HG02623 (cell line): Measurements from ENCODE around the gene RANBP2.
A peak's percentile ranks its signal among the peaks of the same experiment; 100 is the strongest.

Experiments
- ATAC-seq: cut with Tn5 transposase; IDR thresholded peaks from one replicate; pipeline ENCODE4 v1.9.1; 2021; ENCODE audit warnings: moderate library complexity; ENCODE audit not compliant: unreplicated experiment

The RANBP2 gene

GRCh38 chr2:108776475-108776874 is 57.2 kb downstream of the RANBP2 start:
- peak; percentile 86 for ATAC-seq

GRCh38 chr2:108778857-108779256 is 59.6 kb downstream of the RANBP2 start:
- no peak for ATAC-seq

- no peak for ATAC-seq
Observed at GRCh38 chr2:108786008-108786353, 66.7 kb downstream of the RANBP2 start.

- peak; percentile 94 for ATAC-seq
Observed at GRCh38 chr2:108786354-108787215, 67.3 kb downstream of the RANBP2 start, which contains the start of gene CCDC138. Gene CCDC138 (plus strand): TSS chr2:108786771. CDS start chr2:108786823, 52 bp downstream.

GRCh38 chr2:108787216-108787541 is 67.9 kb downstream of the RANBP2 start:
- ATAC-seq: no peak

GRCh38 chr2:108803045-108803736 is 83.9 kb downstream of the RANBP2 start:
- no peak for ATAC-seq

GRCh38 chr2:108805032-108805431 is 85.8 kb downstream of the RANBP2 start:
- no peak for ATAC-seq

- no peak for ATAC-seq
Observed at GRCh38 chr2:108805782-108806181, 86.5 kb downstream of the RANBP2 start.

GRCh38 chr2:108806371-108807113 is 87.3 kb downstream of the RANBP2 start:
- ATAC-seq: no peak

- ATAC-seq: no peak
Observed at GRCh38 chr2:108809936-108810335, 90.7 kb downstream of the RANBP2 start.

GRCh38 chr2:108810993-108811957 is 92.0 kb downstream of the RANBP2 start:
- no peak for ATAC-seq

- ATAC-seq: no peak
Observed at GRCh38 chr2:108813732-108814131, 94.5 kb downstream of the RANBP2 start.

- ATAC-seq: no peak
Observed at GRCh38 chr2:108820482-108820881, 101.2 kb downstream of the RANBP2 start.

- ATAC-seq: no peak
Observed at GRCh38 chr2:108823286-108823685, 104.0 kb downstream of the RANBP2 start.

- no peak for ATAC-seq
Observed at GRCh38 chr2:108824316-108825070, 105.2 kb downstream of the RANBP2 start.

- ATAC-seq: no peak
Observed at GRCh38 chr2:108825254-108825653, 106.0 kb downstream of the RANBP2 start.

GRCh38 chr2:108825736-108826135 is 106.5 kb downstream of the RANBP2 start:
- ATAC-seq: no peak

GRCh38 chr2:108829578-108830310 is 110.5 kb downstream of the RANBP2 start:
- ATAC-seq: no peak

GRCh38 chr2:108833219-108833618 is 113.9 kb downstream of the RANBP2 start:
- ATAC-seq: no peak
